ENCODE data around the gene SLC25A33. TPM values are rescaled to one million over a fixed set of nuclear protein-coding genes. Genes with fewer than 3 reads are reported as not detected.

SLC25A33 gene, protein sequence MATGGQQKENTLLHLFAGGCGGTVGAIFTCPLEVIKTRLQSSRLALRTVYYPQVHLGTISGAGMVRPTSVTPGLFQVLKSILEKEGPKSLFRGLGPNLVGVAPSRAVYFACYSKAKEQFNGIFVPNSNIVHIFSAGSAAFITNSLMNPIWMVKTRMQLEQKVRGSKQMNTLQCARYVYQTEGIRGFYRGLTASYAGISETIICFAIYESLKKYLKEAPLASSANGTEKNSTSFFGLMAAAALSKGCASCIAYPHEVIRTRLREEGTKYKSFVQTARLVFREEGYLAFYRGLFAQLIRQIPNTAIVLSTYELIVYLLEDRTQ
- 2.6 and 4.1 TPM in 2 replicates for total RNA-seq

DNA sequence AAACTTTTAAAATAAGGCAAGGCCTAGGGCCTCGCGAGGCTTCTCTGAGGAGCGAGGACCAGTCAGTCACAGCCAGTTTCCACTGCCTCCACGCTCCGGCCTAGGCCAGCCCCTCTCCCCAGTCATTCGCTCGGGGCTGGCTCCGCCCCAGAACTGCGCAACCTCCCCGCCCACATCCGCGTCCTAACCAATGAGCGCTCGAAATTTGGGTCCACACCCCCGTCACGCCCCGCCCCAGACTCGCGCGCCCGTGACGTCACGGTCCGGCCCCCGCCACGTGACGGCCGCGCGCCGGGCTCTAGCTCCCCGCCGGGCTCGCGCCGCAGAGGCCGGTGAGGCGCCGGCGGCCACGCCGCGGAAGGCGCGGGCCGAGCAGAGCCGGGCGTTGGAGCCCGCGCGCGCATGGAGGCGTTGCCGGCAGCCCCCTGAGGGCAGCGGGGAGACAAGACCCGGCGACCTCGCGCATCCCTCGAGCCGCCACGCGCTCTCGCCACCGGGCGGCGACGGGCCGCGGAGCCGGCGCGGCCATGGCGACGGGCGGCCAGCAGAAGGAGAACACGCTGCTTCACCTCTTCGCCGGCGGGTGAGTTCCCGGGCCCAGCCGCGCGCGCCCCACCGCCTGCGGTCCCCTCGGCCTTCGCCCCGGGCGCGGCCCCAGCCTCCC, at the start of gene SLC25A33:
Gene SLC25A33, plus strand, starts transcription at position 301 of the 664 bp plus-strand sequence. Its CDS starts 227 bp downstream, at position 528.

DNA sequence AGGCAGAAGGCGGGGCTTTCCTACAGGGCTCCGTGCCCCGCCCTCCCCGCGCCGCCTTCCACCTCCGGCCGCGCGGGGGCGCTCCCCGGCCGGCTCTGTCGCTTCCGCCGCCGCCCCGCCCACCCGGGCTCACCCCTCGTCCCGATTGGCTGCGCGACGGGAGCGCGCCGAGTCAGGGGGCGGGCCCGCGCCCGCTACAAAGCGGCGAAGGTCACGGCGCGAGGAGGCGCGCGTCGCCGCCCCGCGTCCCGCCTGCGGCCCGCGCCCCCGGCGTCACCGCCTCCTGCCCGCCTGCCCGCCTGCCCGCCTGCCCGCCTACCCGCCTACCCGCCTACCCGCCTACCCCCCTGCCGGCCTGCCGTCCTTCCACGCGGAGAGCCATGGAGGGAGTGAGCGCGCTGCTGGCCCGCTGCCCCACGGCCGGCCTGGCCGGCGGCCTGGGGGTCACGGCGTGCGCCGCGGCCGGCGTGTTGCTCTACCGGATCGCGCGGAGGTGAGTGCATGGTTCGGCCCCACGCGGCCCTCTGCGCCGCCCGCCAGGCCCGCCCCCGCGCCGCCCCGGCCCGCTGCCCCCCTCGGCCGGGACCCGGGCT, 49.4 kb downstream of the SLC25A33 start, which contains the start of gene TMEM201:
Gene TMEM201, plus strand, starts transcription at position 361 of the 593 bp plus-strand sequence. Its CDS starts 20 bp downstream, at position 381.

Other genes with a start within 250 kb of the SLC25A33 start
- gene SPSB1, start 246.6 kb upstream of the SLC25A33 start, total RNA-seq = 6.5 and 31.0 TPM in 2 replicates
- 2.8 and 8.9 TPM in 2 replicates for gene TMEM201, start 49.4 kb downstream of the SLC25A33 start, total RNA-seq
- 4.2 and 4.3 TPM in 2 replicates for gene PIK3CD, start 112.3 kb downstream of the SLC25A33 start, total RNA-seq